ENCODE data around the gene PRKCB. TPM values are rescaled to one million over a fixed set of nuclear protein-coding genes. Genes with fewer than 3 reads are reported as not detected.

The PRKCB gene
- total RNA-seq, 3 donors from 2014 or later = 1.3 to 5.3 (median 4.7) TPM

- H3K9me3 ChIP-seq = no peaks in the 10 kb centered on the region
- DNase-seq (ENCODE audit: low spot score in 2 of 2) = no peak
- intact Hi-C loops (cut with DNase I; ENCODE audit: low total_unique reads) = no loop called here
- H3K4me1 ChIP-seq = no peaks in the 10 kb centered on the region
- no peak overlapping the region for H3K4me3 ChIP-seq
- H3K27ac ChIP-seq = no peak overlapping the region
- no peaks in the 10 kb centered on the region for H3K36me3 ChIP-seq
- H3K27me3 ChIP-seq = no peaks in the 10 kb centered on the region
- TF ChIP-seq, protein P1, sequence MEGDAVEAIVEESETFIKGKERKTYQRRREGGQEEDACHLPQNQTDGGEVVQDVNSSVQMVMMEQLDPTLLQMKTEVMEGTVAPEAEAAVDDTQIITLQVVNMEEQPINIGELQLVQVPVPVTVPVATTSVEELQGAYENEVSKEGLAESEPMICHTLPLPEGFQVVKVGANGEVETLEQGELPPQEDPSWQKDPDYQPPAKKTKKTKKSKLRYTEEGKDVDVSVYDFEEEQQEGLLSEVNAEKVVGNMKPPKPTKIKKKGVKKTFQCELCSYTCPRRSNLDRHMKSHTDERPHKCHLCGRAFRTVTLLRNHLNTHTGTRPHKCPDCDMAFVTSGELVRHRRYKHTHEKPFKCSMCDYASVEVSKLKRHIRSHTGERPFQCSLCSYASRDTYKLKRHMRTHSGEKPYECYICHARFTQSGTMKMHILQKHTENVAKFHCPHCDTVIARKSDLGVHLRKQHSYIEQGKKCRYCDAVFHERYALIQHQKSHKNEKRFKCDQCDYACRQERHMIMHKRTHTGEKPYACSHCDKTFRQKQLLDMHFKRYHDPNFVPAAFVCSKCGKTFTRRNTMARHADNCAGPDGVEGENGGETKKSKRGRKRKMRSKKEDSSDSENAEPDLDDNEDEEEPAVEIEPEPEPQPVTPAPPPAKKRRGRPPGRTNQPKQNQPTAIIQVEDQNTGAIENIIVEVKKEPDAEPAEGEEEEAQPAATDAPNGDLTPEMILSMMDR (IDR thresholded peaks at IDR 0.05) = no peak
- TF ChIP-seq POLR2AphosphoS5 (IDR thresholded peaks at IDR 0.05) = no peak
- TF ChIP-seq POLR2A (IDR thresholded peaks at IDR 0.05) = no peak
Observed at GRCh38 chr16:24141466-24141865, 305.7 kb downstream of the PRKCB start.

- Histone ChIP-seq H3K27ac (no peak overlapping the region), H3K36me3 (no peaks in the 10 kb centered on the region), H3K4me1 (no peaks in the 10 kb centered on the region), H3K9me3 (no peaks in the 10 kb centered on the region), H3K27me3 (no peaks in the 10 kb centered on the region), H3K4me3 (no peak overlapping the region)
- intact Hi-C loops (cut with DNase I; ENCODE audit: low total_unique reads) = no loop called here
- TF ChIP-seq POLR2AphosphoS5 (IDR thresholded peaks at IDR 0.05) = no peak
- no peak for TF ChIP-seq POLR2A (IDR thresholded peaks at IDR 0.05)
- TF ChIP-seq, protein P1 (IDR thresholded peaks at IDR 0.05) = no peak
- no peak for DNase-seq (ENCODE audit: low spot score in 2 of 2)
Observed at GRCh38 chr16:24141917-24142316, 306.1 kb downstream of the PRKCB start.

DNA sequence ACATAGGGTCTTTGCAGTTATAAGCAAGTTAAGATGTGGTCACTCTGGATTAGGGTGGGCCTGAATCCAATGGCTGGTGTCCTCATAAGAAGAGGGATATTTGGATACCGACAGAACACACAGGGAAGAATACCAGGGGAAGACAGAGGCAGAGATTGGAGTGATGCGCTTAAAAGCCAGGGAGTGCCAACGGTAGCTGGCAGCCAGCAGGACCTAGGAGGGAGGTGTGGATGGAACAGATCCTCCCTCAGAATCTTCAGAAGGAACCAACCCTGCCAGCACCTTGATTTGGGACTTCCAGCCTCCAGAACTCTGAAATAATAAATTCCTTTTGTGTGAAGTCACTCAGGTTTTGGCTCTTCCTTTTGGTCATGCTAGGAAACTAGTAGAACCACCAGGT lies 310.1 kb downstream of the PRKCB start:
- intact Hi-C loops (cut with DNase I; ENCODE audit: low total_unique reads) = no loop called here

DNA sequence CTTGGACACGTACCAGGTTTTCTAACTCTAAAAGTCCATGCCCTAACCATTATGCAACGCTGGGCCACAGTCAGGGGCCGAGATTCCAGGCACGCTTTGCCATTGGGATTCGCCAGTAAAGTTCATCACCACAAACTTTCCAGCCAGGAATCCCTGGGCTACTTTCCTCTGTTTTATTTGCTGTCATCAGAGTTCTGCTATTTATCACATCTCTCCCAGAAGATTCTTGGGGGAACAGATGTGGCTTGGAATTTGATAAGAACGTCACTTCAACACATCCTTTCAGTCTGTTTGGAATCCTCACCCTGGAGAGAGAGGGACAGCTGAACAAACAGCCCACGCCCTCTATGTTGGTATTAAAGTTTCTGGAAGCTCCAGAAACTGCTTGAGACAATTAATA lies 310.7 kb downstream of the PRKCB start:
- H3K27ac ChIP-seq = no peak overlapping the region
- no peaks in the 10 kb centered on the region for H3K36me3 ChIP-seq
- no peaks in the 10 kb centered on the region for H3K27me3 ChIP-seq
- no peaks in the 10 kb centered on the region for H3K4me1 ChIP-seq
- no peaks in the 10 kb centered on the region for H3K9me3 ChIP-seq
- intact Hi-C loops (cut with DNase I; ENCODE audit: low total_unique reads) = no loop called here
- H3K4me3 ChIP-seq = no peak overlapping the region
- no peak for DNase-seq (ENCODE audit: low spot score in 2 of 2)
- TF ChIP-seq, protein P1 (IDR thresholded peaks at IDR 0.05) = no peak
- no peak for TF ChIP-seq POLR2A (IDR thresholded peaks at IDR 0.05)
- no peak for TF ChIP-seq POLR2AphosphoS5 (IDR thresholded peaks at IDR 0.05)

More for the DNA sequence above, 310.1 kb downstream of the PRKCB start:
- DNase-seq (ENCODE audit: low spot score in 2 of 2) = no peak
- TF ChIP-seq POLR2A (IDR thresholded peaks at IDR 0.05) = no peak
- no peak for TF ChIP-seq POLR2AphosphoS5 (IDR thresholded peaks at IDR 0.05)
- TF ChIP-seq, protein P1 (IDR thresholded peaks at IDR 0.05) = no peak
- H3K36me3 ChIP-seq = no peaks in the 10 kb centered on the region
- H3K9me3 ChIP-seq = no peaks in the 10 kb centered on the region
- no peaks in the 10 kb centered on the region for H3K4me1 ChIP-seq
- no peaks in the 10 kb centered on the region for H3K27me3 ChIP-seq
- H3K4me3 ChIP-seq = no peak overlapping the region
- no peak overlapping the region for H3K27ac ChIP-seq

DNA sequence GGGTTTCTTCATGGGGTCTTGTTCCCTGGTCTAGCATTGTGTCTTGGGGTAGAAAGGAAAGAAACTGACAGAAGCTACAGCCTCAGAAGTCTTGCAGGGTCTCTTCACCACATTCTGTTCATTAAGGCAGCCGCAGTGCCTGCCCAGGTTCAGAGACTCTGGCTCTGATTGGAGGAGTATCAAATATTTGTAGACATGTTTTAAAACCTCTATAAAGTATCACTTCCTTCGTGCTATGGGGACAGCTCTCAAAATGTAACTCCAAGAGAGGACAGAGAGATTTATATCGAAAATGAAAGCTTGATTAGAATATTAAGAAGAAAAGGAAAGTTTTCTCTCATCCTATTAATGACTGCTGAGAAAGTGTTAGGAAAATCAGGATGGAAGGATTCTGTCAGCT lies 313.3 kb downstream of the PRKCB start:
- no peaks in the 10 kb centered on the region for H3K9me3 ChIP-seq
- TF ChIP-seq POLR2AphosphoS5 (IDR thresholded peaks at IDR 0.05) = no peak
- DNase-seq (ENCODE audit: low spot score in 2 of 2) = no peak
- no peak overlapping the region for H3K4me3 ChIP-seq
- intact Hi-C loops (cut with DNase I; ENCODE audit: low total_unique reads) = no loop called here
- H3K27ac ChIP-seq = no peak overlapping the region
- no peaks in the 10 kb centered on the region for H3K27me3 ChIP-seq
- no peaks in the 10 kb centered on the region for H3K36me3 ChIP-seq
- no peaks in the 10 kb centered on the region for H3K4me1 ChIP-seq

GRCh38 chr16:24150282-24150681 lies 314.5 kb downstream of the PRKCB start:
- intact Hi-C loops (cut with DNase I; ENCODE audit: low total_unique reads) = no loop called here
- H3K27me3 ChIP-seq = no peaks in the 10 kb centered on the region
- H3K27ac ChIP-seq = no peak overlapping the region
- H3K4me1 ChIP-seq = no peaks in the 10 kb centered on the region
- H3K9me3 ChIP-seq = no peaks in the 10 kb centered on the region
- no peak for DNase-seq (ENCODE audit: low spot score in 2 of 2)
- TF ChIP-seq POLR2A (IDR thresholded peaks at IDR 0.05) = no peak
- no peak for TF ChIP-seq POLR2AphosphoS5 (IDR thresholded peaks at IDR 0.05)
- H3K36me3 ChIP-seq = no peaks in the 10 kb centered on the region
- H3K4me3 ChIP-seq = no peak overlapping the region
